ENCODE results near the gene DRG2. TPM values are rescaled to one million over a fixed set of nuclear protein-coding genes. Genes with fewer than 3 reads are reported as not detected.

Gene DRG2
- total and polyA plus RNA-seq, 2 of the 13 experiments (the other 11 are each of a cell fraction or from before 2014, with no cell fraction given) = 20.1 to 26.6 TPM

DNA sequence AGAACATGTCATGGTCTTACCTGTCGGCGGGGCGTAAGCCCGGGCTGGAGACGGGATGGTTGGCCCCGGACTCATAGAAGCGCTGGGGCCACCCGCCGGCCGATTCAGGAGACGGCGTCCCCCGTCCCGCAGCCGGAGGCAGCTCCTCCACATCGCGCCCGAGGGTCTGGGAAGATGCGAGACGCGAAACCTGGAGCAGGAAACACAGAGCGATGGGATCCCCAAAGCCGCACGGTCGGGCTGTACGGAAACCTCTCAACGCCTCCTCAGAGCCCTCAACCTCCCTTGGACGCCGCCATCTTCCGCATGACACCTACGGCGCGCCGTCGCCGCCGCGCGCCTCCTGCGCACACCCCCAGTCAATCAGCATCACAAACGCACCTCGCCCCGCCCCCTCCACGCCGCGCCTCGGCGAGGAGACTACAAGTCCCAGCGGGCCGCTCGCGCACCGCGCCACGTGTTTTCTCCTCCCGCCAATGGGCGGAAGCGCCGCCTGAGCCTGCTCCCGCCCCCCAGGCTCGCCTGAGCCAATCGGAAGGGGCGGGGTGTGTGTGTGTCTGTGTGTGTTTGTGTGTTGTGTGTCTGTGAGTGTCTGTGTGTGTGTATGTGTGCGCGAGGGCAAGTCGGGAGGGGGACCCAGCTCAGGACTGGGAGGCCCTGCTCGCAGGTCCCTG is 48.8 kb upstream of the DRG2 start, which contains the start of the genes ATPAF2 and GID4 (continued):
- TF ChIP-seq ASH2L (IDR thresholded peaks at IDR 0.05; ENCODE audit: insufficient read length, low read depth, low read length) (peak; percentile 85), TAF1 (CRISPR knock-in tag; IDR thresholded peaks at IDR 0.05) (peak; percentile 75), ZNF280D (CRISPR knock-in tag; IDR thresholded peaks at IDR 0.05) (peak; percentile 15; the same call in 1 of the 2 replicates), ZNF552 (CRISPR knock-in tag; IDR thresholded peaks at IDR 0.05; ENCODE audit: borderline replicate concordance) (0 out of 2 replicates have a peak, but pooled peaks have one; percentile 22), SRSF1 (optimal IDR thresholded peaks at IDR 0.05; ENCODE audit: low read depth, low read length) (peak; percentile 39), ZNF777 (CRISPR knock-in tag; IDR thresholded peaks at IDR 0.05) (peak; percentile 35; the same call in 1 of the 2 replicates), IRF2 (CRISPR knock-in tag; IDR thresholded peaks at IDR 0.05) (peak; percentile 93), KDM3A (CRISPR knock-in tag; IDR thresholded peaks at IDR 0.05; ENCODE audit: low read depth) (peak; percentile 53), CAMTA2 (CRISPR knock-in tag; IDR thresholded peaks at IDR 0.05; ENCODE audit: borderline replicate concordance) (peak; percentile 86; the same call in 1 of the 2 replicates), KMT2B (CRISPR knock-in tag; IDR thresholded peaks at IDR 0.05) (peak; percentile 84; the same call in 1 of the 2 replicates), ATF7-NPFF (CRISPR knock-in tag; IDR thresholded peaks at IDR 0.05; ENCODE audit: low read depth) (peak; percentile 63), ZNF251 (CRISPR knock-in tag; IDR thresholded peaks at IDR 0.05) (peak; percentile 88; the same call in 1 of the 2 replicates), HOXA3 (CRISPR knock-in tag; IDR thresholded peaks at IDR 0.05) (peak; percentile 94), SKI (IDR thresholded peaks at IDR 0.05; ENCODE audit: partially characterized antibody) (peak; percentile 45), AKAP8 (CRISPR knock-in tag; IDR thresholded peaks at IDR 0.05) (peak; percentile 65; the same call in 1 of the 2 replicates)
- TF ChIP-seq, protein P1, sequence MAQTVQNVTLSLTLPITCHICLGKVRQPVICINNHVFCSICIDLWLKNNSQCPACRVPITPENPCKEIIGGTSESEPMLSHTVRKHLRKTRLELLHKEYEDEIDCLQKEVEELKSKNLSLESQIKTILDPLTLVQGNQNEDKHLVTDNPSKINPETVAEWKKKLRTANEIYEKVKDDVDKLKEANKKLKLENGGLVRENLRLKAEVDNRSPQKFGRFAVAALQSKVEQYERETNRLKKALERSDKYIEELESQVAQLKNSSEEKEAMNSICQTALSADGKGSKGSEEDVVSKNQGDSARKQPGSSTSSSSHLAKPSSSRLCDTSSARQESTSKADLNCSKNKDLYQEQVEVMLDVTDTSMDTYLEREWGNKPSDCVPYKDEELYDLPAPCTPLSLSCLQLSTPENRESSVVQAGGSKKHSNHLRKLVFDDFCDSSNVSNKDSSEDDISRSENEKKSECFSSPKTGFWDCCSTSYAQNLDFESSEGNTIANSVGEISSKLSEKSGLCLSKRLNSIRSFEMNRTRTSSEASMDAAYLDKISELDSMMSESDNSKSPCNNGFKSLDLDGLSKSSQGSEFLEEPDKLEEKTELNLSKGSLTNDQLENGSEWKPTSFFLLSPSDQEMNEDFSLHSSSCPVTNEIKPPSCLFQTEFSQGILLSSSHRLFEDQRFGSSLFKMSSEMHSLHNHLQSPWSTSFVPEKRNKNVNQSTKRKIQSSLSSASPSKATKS (CRISPR knock-in tag; IDR thresholded peaks at IDR 0.05) = no peak
- TF ChIP-seq, protein P2, sequence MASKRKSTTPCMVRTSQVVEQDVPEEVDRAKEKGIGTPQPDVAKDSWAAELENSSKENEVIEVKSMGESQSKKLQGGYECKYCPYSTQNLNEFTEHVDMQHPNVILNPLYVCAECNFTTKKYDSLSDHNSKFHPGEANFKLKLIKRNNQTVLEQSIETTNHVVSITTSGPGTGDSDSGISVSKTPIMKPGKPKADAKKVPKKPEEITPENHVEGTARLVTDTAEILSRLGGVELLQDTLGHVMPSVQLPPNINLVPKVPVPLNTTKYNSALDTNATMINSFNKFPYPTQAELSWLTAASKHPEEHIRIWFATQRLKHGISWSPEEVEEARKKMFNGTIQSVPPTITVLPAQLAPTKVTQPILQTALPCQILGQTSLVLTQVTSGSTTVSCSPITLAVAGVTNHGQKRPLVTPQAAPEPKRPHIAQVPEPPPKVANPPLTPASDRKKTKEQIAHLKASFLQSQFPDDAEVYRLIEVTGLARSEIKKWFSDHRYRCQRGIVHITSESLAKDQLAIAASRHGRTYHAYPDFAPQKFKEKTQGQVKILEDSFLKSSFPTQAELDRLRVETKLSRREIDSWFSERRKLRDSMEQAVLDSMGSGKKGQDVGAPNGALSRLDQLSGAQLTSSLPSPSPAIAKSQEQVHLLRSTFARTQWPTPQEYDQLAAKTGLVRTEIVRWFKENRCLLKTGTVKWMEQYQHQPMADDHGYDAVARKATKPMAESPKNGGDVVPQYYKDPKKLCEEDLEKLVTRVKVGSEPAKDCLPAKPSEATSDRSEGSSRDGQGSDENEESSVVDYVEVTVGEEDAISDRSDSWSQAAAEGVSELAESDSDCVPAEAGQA (IDR thresholded peaks at IDR 0.05; ENCODE audit: low read depth) = peak; percentile 36; the same call in 1 of the 2 replicates
- TF ChIP-seq, protein P2 (CRISPR knock-in tag; IDR thresholded peaks at IDR 0.05; ENCODE audit: borderline replicate concordance) = peak; percentile 64; the same call in 1 of the 2 replicates

All from HepG2 (cell line).